H7 (cell line): Measurements from ENCODE around the gene GBP5. TPM values are rescaled to one million over a fixed set of nuclear protein-coding genes. Genes with fewer than 3 reads are reported as not detected.
"Not testable (repeated sequence)": the region's sequence is repeated elsewhere in the genome, so short reads cannot be mapped to it uniquely, and the experiment has no call there.

Experiments used
- DNase-seq: peaks from one replicate; pipeline ENCODE4 v3.0.0; 2012
- H3K27me3 ChIP-seq: 2 replicates; pipeline ENCODE4 v1.6.0; 2011; ENCODE audit warnings: mild to moderate bottlenecking, low read length; ENCODE audit not compliant: control insufficient read depth, insufficient read depth
- H3K36me3 ChIP-seq: replicated peaks from 2 replicates; pipeline ENCODE4 v1.5.1; 2011; ENCODE audit warnings: low read length; ENCODE audit not compliant: control insufficient read depth, insufficient read depth
- H3K4me3 ChIP-seq: 2 replicates; pipeline ENCODE4 v1.5.1; 2011; ENCODE audit warnings: low read depth, mild to moderate bottlenecking, control low read depth, low read length, moderate library complexity; ENCODE audit not compliant: insufficient read depth
- total RNA-seq: library from RNA; depleted of rRNA; stranded (reverse); fragments of >200 nt; shearing (Covaris generic); gene quantifications from 2 replicates; pipeline ENCODE4 v1.2.3, GENCODE V29; 2014; rRNA removed

Gene GBP5
- not detected in 2 replicates for total RNA-seq

- not testable (repeated sequence) for H3K4me3 ChIP-seq
Measured at GRCh38 chr1:89272269-89273041, at the start of gene GBP5. GBP5 (minus strand) TSS chr1:89272860; CDS start chr1:89269555, 3,305 bp downstream.

GRCh38 chr1:89322402-89322801 lies 49.7 kb upstream of the GBP5 start:
- Histone ChIP-seq H3K36me3 (no peaks in the 10 kb centered on the region), H3K27me3 (no peaks in the 10 kb centered on the region), H3K4me3 (no peak overlapping the region)
- DNase-seq: no peak

More at GRCh38 chr1:89272269-89273041, at the start of gene GBP5:
- not testable (repeated sequence) for H3K36me3 ChIP-seq, DNase-seq, H3K27me3 ChIP-seq

- no peak for DNase-seq
- Histone ChIP-seq H3K4me3 (no peak overlapping the region), H3K36me3 (no peaks in the 10 kb centered on the region), H3K27me3 (no peaks in the 10 kb centered on the region)
Measured at GRCh38 chr1:89312572-89312971, 39.9 kb upstream of the GBP5 start.

GRCh38 chr1:89311757-89312156 lies 39.1 kb upstream of the GBP5 start:
- DNase-seq: no peak

GRCh38 chr1:89310976-89311375 lies 38.3 kb upstream of the GBP5 start:
- DNase-seq: no peak
- Histone ChIP-seq H3K4me3 (no peak overlapping the region), H3K36me3 (no peaks in the 10 kb centered on the region), H3K27me3 (no peaks in the 10 kb centered on the region)

More at GRCh38 chr1:89311757-89312156, 39.1 kb upstream of the GBP5 start:
- Histone ChIP-seq H3K27me3 (no peaks in the 10 kb centered on the region), H3K4me3 (no peak overlapping the region), H3K36me3 (no peaks in the 10 kb centered on the region)

- no peaks in the 10 kb centered on the region for H3K27me3 ChIP-seq
- H3K4me3 ChIP-seq: no peak overlapping the region
- no peak for DNase-seq
- no peaks in the 10 kb centered on the region for H3K36me3 ChIP-seq
Measured at GRCh38 chr1:89310505-89310904, 37.8 kb upstream of the GBP5 start.

- no peak for DNase-seq
- Histone ChIP-seq H3K36me3 (no peaks in the 10 kb centered on the region), H3K27me3 (no peaks in the 10 kb centered on the region), H3K4me3 (no peak overlapping the region)
Measured at GRCh38 chr1:89309828-89310227, 37.2 kb upstream of the GBP5 start.

- no peak for DNase-seq
- no peak overlapping the region for H3K4me3 ChIP-seq
- H3K27me3 ChIP-seq: no peaks in the 10 kb centered on the region
- no peaks in the 10 kb centered on the region for H3K36me3 ChIP-seq
Measured at GRCh38 chr1:89306273-89306672, 33.6 kb upstream of the GBP5 start.

- Histone ChIP-seq H3K4me3 (no peak overlapping the region), H3K36me3 (no peaks in the 10 kb centered on the region), H3K27me3 (no peaks in the 10 kb centered on the region)
- no peak for DNase-seq
Measured at GRCh38 chr1:89305493-89305892, 32.8 kb upstream of the GBP5 start.

GRCh38 chr1:89304572-89305230 lies 32.0 kb upstream of the GBP5 start:
- no peak for DNase-seq
- Histone ChIP-seq H3K4me3 (no peak overlapping the region), H3K27me3 (no peaks in the 10 kb centered on the region), H3K36me3 (no peaks in the 10 kb centered on the region)

GRCh38 chr1:89302697-89303332 lies 30.2 kb upstream of the GBP5 start:
- Histone ChIP-seq H3K36me3 (no peaks in the 10 kb centered on the region), H3K4me3 (no peak overlapping the region), H3K27me3 (no peaks in the 10 kb centered on the region)
- no peak for DNase-seq

GRCh38 chr1:89299739-89300463 lies 27.2 kb upstream of the GBP5 start:
- H3K4me3 ChIP-seq, H3K27me3 ChIP-seq, H3K36me3 ChIP-seq, DNase-seq: not testable (repeated sequence)

- Histone ChIP-seq H3K36me3 (no peaks in the 10 kb centered on the region), H3K4me3 (no peak overlapping the region), H3K27me3 (no peaks in the 10 kb centered on the region)
- no peak for DNase-seq
Measured at GRCh38 chr1:89298461-89298860, 25.8 kb upstream of the GBP5 start.

GRCh38 chr1:89295187-89295586 lies 22.5 kb upstream of the GBP5 start:
- no peaks in the 10 kb centered on the region for H3K36me3 ChIP-seq
- H3K27me3 ChIP-seq: no peaks in the 10 kb centered on the region
- H3K4me3 ChIP-seq: no peak overlapping the region
- no peak for DNase-seq
